ENCODE measurements around the gene CGN. TPM values are rescaled to one million over a fixed set of nuclear protein-coding genes. Genes with fewer than 3 reads are reported as not detected.

The CGN gene
- total RNA-seq, 1 donor from 2014 or later: 0.52 TPM

- TF ChIP-seq, protein P1, sequence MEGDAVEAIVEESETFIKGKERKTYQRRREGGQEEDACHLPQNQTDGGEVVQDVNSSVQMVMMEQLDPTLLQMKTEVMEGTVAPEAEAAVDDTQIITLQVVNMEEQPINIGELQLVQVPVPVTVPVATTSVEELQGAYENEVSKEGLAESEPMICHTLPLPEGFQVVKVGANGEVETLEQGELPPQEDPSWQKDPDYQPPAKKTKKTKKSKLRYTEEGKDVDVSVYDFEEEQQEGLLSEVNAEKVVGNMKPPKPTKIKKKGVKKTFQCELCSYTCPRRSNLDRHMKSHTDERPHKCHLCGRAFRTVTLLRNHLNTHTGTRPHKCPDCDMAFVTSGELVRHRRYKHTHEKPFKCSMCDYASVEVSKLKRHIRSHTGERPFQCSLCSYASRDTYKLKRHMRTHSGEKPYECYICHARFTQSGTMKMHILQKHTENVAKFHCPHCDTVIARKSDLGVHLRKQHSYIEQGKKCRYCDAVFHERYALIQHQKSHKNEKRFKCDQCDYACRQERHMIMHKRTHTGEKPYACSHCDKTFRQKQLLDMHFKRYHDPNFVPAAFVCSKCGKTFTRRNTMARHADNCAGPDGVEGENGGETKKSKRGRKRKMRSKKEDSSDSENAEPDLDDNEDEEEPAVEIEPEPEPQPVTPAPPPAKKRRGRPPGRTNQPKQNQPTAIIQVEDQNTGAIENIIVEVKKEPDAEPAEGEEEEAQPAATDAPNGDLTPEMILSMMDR (IDR thresholded peaks at IDR 0.05; ENCODE audit: borderline replicate concordance): no peak
- Histone ChIP-seq H3K27me3 (ENCODE audit: low read depth) (no peaks in the 10 kb centered on the region), H3K4me3 (no peak overlapping the region), H3K27ac (replicated peaks) (no peak overlapping the region), H3K9me3 (replicated peaks) (no peaks in the 10 kb centered on the region), H3K4me1 (no peaks in the 10 kb centered on the region), H3K36me3 (no peaks in the 10 kb centered on the region)
- intact Hi-C loops (cut with micrococcal nuclease): no loop called here
- DNase-seq: no peak
Observed at GRCh38 chr1:151556052-151556451, 44.9 kb downstream of the CGN start.

GRCh38 chr1:151562661-151563060 is 51.5 kb downstream of the CGN start:
- intact Hi-C loops (cut with micrococcal nuclease): no loop called here
- Histone ChIP-seq H3K4me3 (no peak overlapping the region), H3K9me3 (replicated peaks) (no peaks in the 10 kb centered on the region), H3K27me3 (ENCODE audit: low read depth) (no peaks in the 10 kb centered on the region), H3K27ac (replicated peaks) (no peak overlapping the region), H3K4me1 (no peaks in the 10 kb centered on the region), H3K36me3 (peaks cover 28% of the 10 kb centered on the region)
- no peak for DNase-seq
- TF ChIP-seq, protein P1 (IDR thresholded peaks at IDR 0.05; ENCODE audit: borderline replicate concordance): no peak

GRCh38 chr1:151563376-151563775 is 52.2 kb downstream of the CGN start:
- Histone ChIP-seq H3K4me1 (no peaks in the 10 kb centered on the region), H3K9me3 (replicated peaks) (no peaks in the 10 kb centered on the region), H3K4me3 (no peak overlapping the region), H3K27me3 (ENCODE audit: low read depth) (no peaks in the 10 kb centered on the region), H3K36me3 (peaks cover 28% of the 10 kb centered on the region), H3K27ac (replicated peaks) (no peak overlapping the region)
- DNase-seq: no peak
- intact Hi-C loops (cut with micrococcal nuclease): no loop called here
- TF ChIP-seq, protein P1 (IDR thresholded peaks at IDR 0.05; ENCODE audit: borderline replicate concordance): no peak

GRCh38 chr1:151565502-151566189 is 54.5 kb downstream of the CGN start:
- TF ChIP-seq, protein P1 (IDR thresholded peaks at IDR 0.05; ENCODE audit: borderline replicate concordance): no peak
- Histone ChIP-seq H3K9me3 (replicated peaks) (no peaks in the 10 kb centered on the region), H3K4me3 (no peak overlapping the region), H3K27me3 (ENCODE audit: low read depth) (no peaks in the 10 kb centered on the region), H3K4me1 (no peaks in the 10 kb centered on the region), H3K36me3 (peaks cover 45% of the 10 kb centered on the region), H3K27ac (replicated peaks) (no peak overlapping the region)
- intact Hi-C loops (cut with micrococcal nuclease): no loop called here
- no peak for DNase-seq

DNA sequence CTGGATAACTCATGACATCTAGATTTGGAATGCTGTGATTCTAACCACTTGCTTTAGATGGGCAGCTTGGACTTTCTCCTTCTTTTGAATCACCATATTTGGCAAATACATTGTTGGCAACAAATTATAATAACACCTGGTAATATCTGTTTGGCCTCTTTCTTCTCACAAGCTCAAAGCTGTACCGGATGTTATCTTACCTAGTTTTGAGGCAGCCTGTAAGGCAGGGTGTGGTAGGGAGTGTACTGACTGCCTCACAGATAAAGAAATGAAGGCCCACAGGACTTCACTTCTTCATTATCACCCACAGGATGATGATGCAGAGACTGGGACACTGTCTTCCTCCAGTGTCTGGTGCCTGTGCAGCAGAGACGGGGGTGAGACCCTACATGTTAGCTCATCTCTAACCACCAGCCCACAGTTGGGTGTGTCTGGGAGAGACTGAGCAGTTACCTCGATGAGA is 57.5 kb downstream of the CGN start:
- no peak for DNase-seq
- peaks cover 45% of the 10 kb centered on the region for H3K36me3 ChIP-seq
- H3K9me3 ChIP-seq (replicated peaks): no peaks in the 10 kb centered on the region
- TF ChIP-seq, protein P1 (IDR thresholded peaks at IDR 0.05; ENCODE audit: borderline replicate concordance): no peak
- no peak overlapping the region for H3K4me3 ChIP-seq
- intact Hi-C loops (cut with micrococcal nuclease): no loop called here
- no peaks in the 10 kb centered on the region for H3K4me1 ChIP-seq
- no peak overlapping the region for H3K27ac ChIP-seq (replicated peaks)
- no peaks in the 10 kb centered on the region for H3K27me3 ChIP-seq (ENCODE audit: low read depth)
